ENCODE data around the gene RGS21. TPM values are rescaled to one million over a fixed set of nuclear protein-coding genes. Genes with fewer than 3 reads are reported as not detected.

The RGS21 gene
- total RNA-seq, 4 donors from 2014 or later: not detected

DNA sequence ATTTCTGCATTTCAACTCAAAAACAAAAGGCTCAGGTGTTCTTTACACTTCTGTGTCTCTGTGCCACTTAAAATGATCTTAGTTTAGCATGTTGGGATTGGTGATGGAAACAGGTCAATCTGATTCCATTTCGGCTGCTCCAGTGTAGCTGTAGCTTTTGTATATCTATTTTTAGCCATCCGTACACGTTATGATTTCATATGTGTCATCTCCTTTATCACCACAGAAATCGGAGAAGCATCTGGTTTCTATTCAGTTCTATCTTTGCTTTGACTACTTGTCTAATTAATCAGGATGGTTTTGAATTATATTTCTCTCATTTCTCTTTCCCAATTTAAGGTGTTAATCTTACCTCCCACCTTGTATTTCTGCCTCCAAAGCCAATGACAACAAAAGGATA lies 41.1 kb downstream of the RGS21 start:
- Histone ChIP-seq H3K27me3 (no peaks in the 10 kb centered on the region), H3K4me1 (no peaks in the 10 kb centered on the region), H3K36me3 (no peaks in the 10 kb centered on the region), H3K4me3 (no peak overlapping the region), H3K27ac (no peak overlapping the region), H3K9me3 (no peaks in the 10 kb centered on the region)
- no peak for DNase-seq (ENCODE audit: low spot score in 2 of 2)
- no peak for TF ChIP-seq POLR2AphosphoS5 (IDR thresholded peaks at IDR 0.05)
- TF ChIP-seq POLR2A (IDR thresholded peaks at IDR 0.05): no peak
- TF ChIP-seq, protein P1, sequence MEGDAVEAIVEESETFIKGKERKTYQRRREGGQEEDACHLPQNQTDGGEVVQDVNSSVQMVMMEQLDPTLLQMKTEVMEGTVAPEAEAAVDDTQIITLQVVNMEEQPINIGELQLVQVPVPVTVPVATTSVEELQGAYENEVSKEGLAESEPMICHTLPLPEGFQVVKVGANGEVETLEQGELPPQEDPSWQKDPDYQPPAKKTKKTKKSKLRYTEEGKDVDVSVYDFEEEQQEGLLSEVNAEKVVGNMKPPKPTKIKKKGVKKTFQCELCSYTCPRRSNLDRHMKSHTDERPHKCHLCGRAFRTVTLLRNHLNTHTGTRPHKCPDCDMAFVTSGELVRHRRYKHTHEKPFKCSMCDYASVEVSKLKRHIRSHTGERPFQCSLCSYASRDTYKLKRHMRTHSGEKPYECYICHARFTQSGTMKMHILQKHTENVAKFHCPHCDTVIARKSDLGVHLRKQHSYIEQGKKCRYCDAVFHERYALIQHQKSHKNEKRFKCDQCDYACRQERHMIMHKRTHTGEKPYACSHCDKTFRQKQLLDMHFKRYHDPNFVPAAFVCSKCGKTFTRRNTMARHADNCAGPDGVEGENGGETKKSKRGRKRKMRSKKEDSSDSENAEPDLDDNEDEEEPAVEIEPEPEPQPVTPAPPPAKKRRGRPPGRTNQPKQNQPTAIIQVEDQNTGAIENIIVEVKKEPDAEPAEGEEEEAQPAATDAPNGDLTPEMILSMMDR (IDR thresholded peaks at IDR 0.05): no peak
- TF ChIP-seq EP300 (IDR thresholded peaks at IDR 0.05): no peak
- 50% methylated on average over 4 of the region's 4 CpGs for WGBS

- WGBS: 85% methylated on average over 3 of the region's 3 CpGs
- TF ChIP-seq POLR2AphosphoS5 (IDR thresholded peaks at IDR 0.05) (no peak), POLR2A (IDR thresholded peaks at IDR 0.05) (no peak), EP300 (IDR thresholded peaks at IDR 0.05) (no peak)
- TF ChIP-seq, protein P1 (IDR thresholded peaks at IDR 0.05): no peak
Observed at GRCh38 chr1:192358402-192358801, 41.6 kb downstream of the RGS21 start.

GRCh38 chr1:192358822-192359221 lies 42.0 kb downstream of the RGS21 start:
- no peaks in the 10 kb centered on the region for H3K27me3 ChIP-seq
- no peak overlapping the region for H3K27ac ChIP-seq
- no peaks in the 10 kb centered on the region for H3K36me3 ChIP-seq
- 77% methylated on average over 1 of the region's 1 CpG for WGBS
- no peak for DNase-seq (ENCODE audit: low spot score in 2 of 2)
- no peak overlapping the region for H3K4me3 ChIP-seq
- no peaks in the 10 kb centered on the region for H3K9me3 ChIP-seq
- H3K4me1 ChIP-seq: no peaks in the 10 kb centered on the region
- TF ChIP-seq POLR2A (IDR thresholded peaks at IDR 0.05): no peak
- no peak for TF ChIP-seq POLR2AphosphoS5 (IDR thresholded peaks at IDR 0.05)
- TF ChIP-seq, protein P1 (IDR thresholded peaks at IDR 0.05): no peak
- TF ChIP-seq EP300 (IDR thresholded peaks at IDR 0.05): no peak

More at GRCh38 chr1:192358402-192358801, 41.6 kb downstream of the RGS21 start:
- Histone ChIP-seq H3K9me3 (no peaks in the 10 kb centered on the region), H3K27ac (no peak overlapping the region), H3K27me3 (no peaks in the 10 kb centered on the region), H3K4me3 (no peak overlapping the region), H3K36me3 (no peaks in the 10 kb centered on the region), H3K4me1 (no peaks in the 10 kb centered on the region)
- no peak for DNase-seq (ENCODE audit: low spot score in 2 of 2)

GRCh38 chr1:192363177-192363576 lies 46.4 kb downstream of the RGS21 start:
- TF ChIP-seq POLR2AphosphoS5 (IDR thresholded peaks at IDR 0.05) (no peak), EP300 (IDR thresholded peaks at IDR 0.05) (no peak), POLR2A (IDR thresholded peaks at IDR 0.05) (no peak)
- TF ChIP-seq, protein P1 (IDR thresholded peaks at IDR 0.05): no peak
- H3K4me3 ChIP-seq: no peak overlapping the region
- no peak overlapping the region for H3K27ac ChIP-seq
- no peaks in the 10 kb centered on the region for H3K4me1 ChIP-seq
- H3K36me3 ChIP-seq: no peaks in the 10 kb centered on the region
- no peaks in the 10 kb centered on the region for H3K27me3 ChIP-seq
- no peak for DNase-seq (ENCODE audit: low spot score in 2 of 2)
- no peaks in the 10 kb centered on the region for H3K9me3 ChIP-seq

DNA sequence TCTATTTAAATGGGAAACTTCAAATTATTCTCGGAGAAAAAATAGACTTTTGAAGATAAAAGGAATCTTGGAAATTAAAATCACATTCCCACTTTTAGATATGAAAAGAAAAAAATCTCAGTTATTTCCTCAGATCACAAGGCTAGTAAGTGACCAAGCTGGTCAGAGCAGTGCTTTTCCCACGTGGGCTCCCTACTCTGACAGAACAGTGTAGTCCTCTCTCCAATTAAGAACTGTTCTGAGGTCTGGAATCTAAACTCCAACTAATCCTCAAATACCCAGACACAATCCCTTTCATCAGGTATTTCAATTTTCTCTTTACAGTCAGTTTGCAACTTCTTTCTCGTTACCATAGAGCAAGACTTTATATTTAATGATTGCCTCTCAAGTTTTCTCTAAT lies 50.6 kb downstream of the RGS21 start:
- TF ChIP-seq POLR2AphosphoS5 (IDR thresholded peaks at IDR 0.05): no peak
- TF ChIP-seq POLR2A (IDR thresholded peaks at IDR 0.05): no peak
- TF ChIP-seq, protein P1 (IDR thresholded peaks at IDR 0.05): no peak
- no peak for TF ChIP-seq EP300 (IDR thresholded peaks at IDR 0.05)
- H3K4me3 ChIP-seq: no peak overlapping the region
- H3K27me3 ChIP-seq: no peaks in the 10 kb centered on the region
- H3K4me1 ChIP-seq: no peaks in the 10 kb centered on the region
- 46% methylated on average over 3 of the region's 3 CpGs for WGBS
- no peaks in the 10 kb centered on the region for H3K36me3 ChIP-seq
- H3K9me3 ChIP-seq: no peaks in the 10 kb centered on the region
- H3K27ac ChIP-seq: no peak overlapping the region
- DNase-seq (ENCODE audit: low spot score in 2 of 2): no peak

Data from suprapubic skin (tissue), 4 donors.